ENCODE results near the gene PRDM16.

The PRDM16 gene

GRCh38 chr1:3135073-3135702, 66.2 kb downstream of the PRDM16 start:
- peak; percentile 54 for DNase-seq

GRCh38 chr1:3135744-3136455, 66.9 kb downstream of the PRDM16 start:
- Histone ChIP-seq H3K4me3 (ENCODE audit: low read depth, low read length) (no peak overlapping the region), H3K27ac (no peak overlapping the region), H3K27me3 (ENCODE audit: insufficient read depth, low read depth, severe bottlenecking) (no peaks in the 10 kb centered on the region), H3K9me3 (ENCODE audit: severe bottlenecking) (no peaks in the 10 kb centered on the region), H3K36me3 (no peaks in the 10 kb centered on the region)
- DNase-seq = no peak
- no peak for TF ChIP-seq CTCF (IDR thresholded peaks at IDR 0.05; ENCODE audit: low read depth, low read length)

More at GRCh38 chr1:3135073-3135702, 66.2 kb downstream of the PRDM16 start:
- Histone ChIP-seq H3K36me3 (no peaks in the 10 kb centered on the region), H3K27ac (peak overlapping the region; percentile 67), H3K9me3 (ENCODE audit: severe bottlenecking) (no peaks in the 10 kb centered on the region), H3K27me3 (ENCODE audit: insufficient read depth, low read depth, severe bottlenecking) (no peaks in the 10 kb centered on the region), H3K4me3 (ENCODE audit: low read depth, low read length) (peak overlapping the region; percentile 16)
- TF ChIP-seq CTCF (IDR thresholded peaks at IDR 0.05; ENCODE audit: low read depth, low read length) = peak; percentile 16; the same call in 1 of the 2 replicates

GRCh38 chr1:3136532-3136931, 67.5 kb downstream of the PRDM16 start:
- no peak for DNase-seq
- Histone ChIP-seq H3K27ac (no peak overlapping the region), H3K27me3 (ENCODE audit: insufficient read depth, low read depth, severe bottlenecking) (no peaks in the 10 kb centered on the region), H3K9me3 (ENCODE audit: severe bottlenecking) (no peaks in the 10 kb centered on the region), H3K36me3 (no peaks in the 10 kb centered on the region), H3K4me3 (ENCODE audit: low read depth, low read length) (no peak overlapping the region)
- TF ChIP-seq CTCF (IDR thresholded peaks at IDR 0.05; ENCODE audit: low read depth, low read length) = no peak

GRCh38 chr1:3137111-3138100, 68.4 kb downstream of the PRDM16 start:
- no peaks in the 10 kb centered on the region for H3K27me3 ChIP-seq (ENCODE audit: insufficient read depth, low read depth, severe bottlenecking)
- no peak for DNase-seq

More at GRCh38 chr1:3137111-3138100, 68.4 kb downstream of the PRDM16 start:
- no peaks in the 10 kb centered on the region for H3K9me3 ChIP-seq (ENCODE audit: severe bottlenecking)
- no peaks in the 10 kb centered on the region for H3K36me3 ChIP-seq
- H3K27ac ChIP-seq = no peak overlapping the region
- no peak overlapping the region for H3K4me3 ChIP-seq (ENCODE audit: low read depth, low read length)
- TF ChIP-seq CTCF (IDR thresholded peaks at IDR 0.05; ENCODE audit: low read depth, low read length) = no peak

Data from WERI-Rb-1 (cell line).